H9 (cell line): ENCODE data around the gene RAMAC. TPM values are rescaled to one million over a fixed set of nuclear protein-coding genes. Genes with fewer than 3 reads are reported as not detected.
A peak's percentile ranks its signal among the peaks of the same experiment; 100 is the strongest.

Experiments used
- DNase-seq: peaks from one replicate; pipeline ENCODE4 v3.0.0-alpha.2; 2017
- H2AFZ ChIP-seq: one replicate; pipeline ENCODE4 v1.6.1; 2013; ENCODE audit warnings: mild to moderate bottlenecking, low read length, control low read depth, moderate library complexity
- H2AK5ac ChIP-seq: 2 replicates; pipeline ENCODE4 v1.6.1; 2013; ENCODE audit warnings: low read length, control low read depth, mixed read lengths; ENCODE audit not compliant: insufficient read length
- H2BK120ac ChIP-seq: one replicate; pipeline ENCODE4 v1.6.1; 2013; ENCODE audit warnings: low read depth, mild to moderate bottlenecking, low read length, control low read depth, inconsistent platforms; ENCODE audit not compliant: poor library complexity, severe bottlenecking
- H2BK12ac ChIP-seq: 2 replicates; pipeline ENCODE4 v1.6.1; 2013; ENCODE audit warnings: low read length, control low read depth, mixed read lengths, low read depth; ENCODE audit not compliant: insufficient read length
- H2BK15ac ChIP-seq: 2 replicates; pipeline ENCODE4 v1.6.1; 2013; ENCODE audit warnings: low read depth, low read length, control low read depth
- H2BK20ac ChIP-seq: one replicate; pipeline ENCODE4 v1.6.1; 2013; ENCODE audit warnings: low read depth, mild to moderate bottlenecking, low read length, control low read depth, inconsistent platforms; ENCODE audit not compliant: poor library complexity, severe bottlenecking
- H2BK5ac ChIP-seq: 2 replicates; pipeline ENCODE4 v1.6.1; 2013; ENCODE audit warnings: low read length, control low read depth, mixed read lengths; ENCODE audit not compliant: insufficient read length
- H3K14ac ChIP-seq: 2 replicates; pipeline ENCODE4 v1.6.1; 2013; ENCODE audit warnings: low read length, control low read depth; ENCODE audit not compliant: insufficient read depth
- H3K18ac ChIP-seq: 2 replicates; pipeline ENCODE4 v1.6.1; 2013; ENCODE audit warnings: low read depth, mild to moderate bottlenecking, mixed read lengths, low read length, control low read depth; ENCODE audit not compliant: insufficient read length
- H3K23ac ChIP-seq: 2 replicates; pipeline ENCODE4 v1.6.1; 2013; ENCODE audit warnings: low read length, control low read depth, mixed read lengths, low read depth; ENCODE audit not compliant: insufficient read length
- H3K23me2 ChIP-seq: 2 replicates; pipeline ENCODE4 v1.6.1; 2013; ENCODE audit warnings: low read depth, mild to moderate bottlenecking, mixed read lengths, low read length, control low read depth; ENCODE audit not compliant: insufficient read length, poor library complexity, severe bottlenecking
- H3K27ac ChIP-seq: 2 replicates; pipeline ENCODE4 v1.5.1; 2013; ENCODE audit warnings: low read length, control low read depth, mixed read lengths, low read depth; ENCODE audit not compliant: insufficient read length
- H3K27me3 ChIP-seq: 2 replicates; pipeline ENCODE4 v1.6.1; 2013; ENCODE audit warnings: low read length, control low read depth, inconsistent platforms; ENCODE audit not compliant: insufficient read depth
- H3K4ac ChIP-seq: 2 replicates; pipeline ENCODE4 v1.6.1; 2013; ENCODE audit warnings: low read depth, mild to moderate bottlenecking, control low read depth, inconsistent platforms, low read length, moderate library complexity
- H3K4me1 ChIP-seq: 2 replicates; pipeline ENCODE4 v1.6.1; 2013; ENCODE audit warnings: low read length, control low read depth, inconsistent platforms; ENCODE audit not compliant: insufficient read depth
- H3K4me2 ChIP-seq: 2 replicates; pipeline ENCODE4 v1.6.1; 2013; ENCODE audit warnings: low read length, control low read depth, mixed read lengths; ENCODE audit not compliant: insufficient read length, insufficient read depth
- H3K56ac ChIP-seq: 2 replicates; pipeline ENCODE4 v1.6.1; 2013; ENCODE audit warnings: low read depth, mild to moderate bottlenecking, mixed read lengths, low read length, control low read depth; ENCODE audit not compliant: insufficient read length
- H3K79me1 ChIP-seq: 2 replicates; pipeline ENCODE4 v1.6.1; 2013; ENCODE audit warnings: low read depth, mild to moderate bottlenecking, moderate library complexity, low read length, control low read depth, inconsistent platforms; ENCODE audit not compliant: insufficient read depth, poor library complexity, severe bottlenecking
- H3K79me2 ChIP-seq: 2 replicates; pipeline ENCODE4 v1.6.1; 2013; ENCODE audit warnings: low read length, control low read depth, inconsistent platforms; ENCODE audit not compliant: insufficient read depth
- H3K9ac ChIP-seq: 2 replicates; pipeline ENCODE4 v1.6.1; 2013; ENCODE audit warnings: low read length, control low read depth, mixed read lengths; ENCODE audit not compliant: insufficient read length; ENCODE audit errors: extremely low read depth
- H3K9me3 ChIP-seq: one replicate; pipeline ENCODE4 v1.6.1; 2013; ENCODE audit warnings: low read depth, low read length, inconsistent platforms; ENCODE audit not compliant: control insufficient read depth
- H3T11ph ChIP-seq: one replicate; pipeline ENCODE4 v1.6.1; 2013; ENCODE audit warnings: mild to moderate bottlenecking, low read length, control low read depth, inconsistent platforms
- H4K20me1 ChIP-seq: one replicate; pipeline ENCODE4 v1.6.1; 2013; ENCODE audit not compliant: control insufficient read depth, insufficient read length, insufficient read depth
- H4K5ac ChIP-seq: 2 replicates; pipeline ENCODE4 v1.6.1; 2013; ENCODE audit warnings: low read depth, mild to moderate bottlenecking, mixed read lengths, low read length, control low read depth; ENCODE audit not compliant: insufficient read length
- H4K8ac ChIP-seq: replicated peaks from 2 replicates; pipeline ENCODE4 v1.6.1; 2013; ENCODE audit warnings: low read length, control low read depth, mixed read lengths, low read depth; ENCODE audit not compliant: insufficient read length
- H4K91ac ChIP-seq: 2 replicates; pipeline ENCODE4 v1.6.1; 2013; ENCODE audit warnings: low read depth, mild to moderate bottlenecking, moderate library complexity, mixed read lengths, low read length, control low read depth; ENCODE audit not compliant: insufficient read length
- H3K27ac Mint-ChIP-seq, 3 experiments: 2 replicates in 2 of 3; 3 replicates in 1 of 3; pipeline ENCODE4 v1.8.0; 2020 to 2021; ENCODE audit warnings: mixed read lengths in 3 of 3, mild to moderate bottlenecking in 1 of 3, moderate library complexity in 1 of 3
- H3K27me3 Mint-ChIP-seq: 2 replicates; pipeline ENCODE4 v1.8.0; 2021; ENCODE audit warnings: low read depth, mild to moderate bottlenecking, moderate library complexity, mixed read lengths
- H3K36me3 Mint-ChIP-seq, 3 experiments: 2 replicates in 2 of 3; 3 replicates in 1 of 3; pipeline ENCODE4 v1.8.0; 2020 to 2021; ENCODE audit warnings: low read depth in 3 of 3, mixed read lengths in 3 of 3; ENCODE audit not compliant: insufficient read depth in 1 of 3
- H3K4me1 Mint-ChIP-seq, 2 experiments: 2 replicates each; pipeline ENCODE4 v1.8.0; 2020; ENCODE audit warnings: mixed read lengths in 2 of 2
- H3K4me3 Mint-ChIP-seq, 2 experiments: 2 replicates in 1 of 2; 3 replicates in 1 of 2; pipeline ENCODE4 v1.8.0; 2020 to 2021; ENCODE audit warnings: mild to moderate bottlenecking in 2 of 2, mixed read lengths in 2 of 2, moderate library complexity in 1 of 2
- H3K9me3 Mint-ChIP-seq, 2 experiments: 2 replicates in 1 of 2; 3 replicates in 1 of 2; pipeline ENCODE4 v1.8.0; 2020; ENCODE audit warnings: mild to moderate bottlenecking in 2 of 2, mixed read lengths in 2 of 2, moderate library complexity in 1 of 2
- CTCF ChIP-seq: fragments of 200-600 bp; sonication (generic); conservative IDR thresholded peaks from 3 replicates; pipeline ENCODE4 v1.8.0; 2021; ENCODE audit warnings: antibody characterized with exemption, mild to moderate bottlenecking
- WGBS: extraction: QIAGEN DNeasy Blood & Tissue Kit; methylation state at CpG from one replicate; pipeline ENCODE4 v1.1.7; 2013; ENCODE audit warnings: missing lambda C conversion rate, low lambda C conversion rate, mixed read lengths; ENCODE audit not compliant: insufficient read length; ENCODE audit errors: extremely low coverage; 5-methylcytosine and 5-hydroxymethylcytosine counted together
- total RNA-seq: library from RNA; stranded (reverse); gene quantifications from 2 replicates; pipeline ENCODE4 v1.2.1, GENCODE V29; 2021

The RAMAC gene
- total RNA-seq, 1 experiment from 2014 or later, result 35.8 TPM

- no peaks in the 10 kb centered on the region for H3K23me2 ChIP-seq
- no peak overlapping the region for H2AFZ ChIP-seq
- no peak overlapping the region for H2BK20ac ChIP-seq
- no peak for TF ChIP-seq CTCF
- no peaks in the 10 kb centered on the region for H3K9me3 ChIP-seq
- Mint-ChIP-seq H3K27ac (peak overlapping the region in 2 of 3 experiments; percentile 45 to 62; a peak in 3 of 7 replicates), H3K4me3 (no peak overlapping the region), H3K9me3 (no peaks in the 10 kb centered on the region), H3K4me1 (no peaks in the 10 kb centered on the region), H3K36me3 (peaks cover 38 to 58% (median 51%) of the 10 kb centered on the region in 3 experiments), H3K27me3 (no peaks in the 10 kb centered on the region)
- H3K4ac ChIP-seq, result no peak overlapping the region
- no peaks in the 10 kb centered on the region for H3K4me1 ChIP-seq
- no peak for DNase-seq
- H2AK5ac ChIP-seq, result no peak overlapping the region
- no peak overlapping the region for H3K4me2 ChIP-seq
- no peaks in the 10 kb centered on the region for H3K27me3 ChIP-seq
- no peak overlapping the region for H4K91ac ChIP-seq
- no peak overlapping the region for H3K56ac ChIP-seq
- H2BK12ac ChIP-seq, result no peak overlapping the region
- WGBS, result no CpG with 5 or more reads among the region's 1 CpG
- peaks cover 4% of the 10 kb centered on the region; the same call in 1 of the 2 replicates for H3K79me2 ChIP-seq
- H3K14ac ChIP-seq, result no peak overlapping the region
- no peak overlapping the region for H3K18ac ChIP-seq
- H4K8ac ChIP-seq, result no peak overlapping the region
- H3K27ac ChIP-seq, result no peak overlapping the region
- no peak overlapping the region for H2BK120ac ChIP-seq
- no peak overlapping the region for H3K23ac ChIP-seq
- no peak overlapping the region for H3K9ac ChIP-seq
- no peak overlapping the region for H2BK15ac ChIP-seq
- no peak overlapping the region for H3T11ph ChIP-seq
- H4K20me1 ChIP-seq, result no peaks in the 10 kb centered on the region
- H4K5ac ChIP-seq, result no peak overlapping the region
- H3K79me1 ChIP-seq, result peaks cover 5% of the 10 kb centered on the region
- no peak overlapping the region for H2BK5ac ChIP-seq
Measured at GRCh38 chr15:83039206-83039605, 53.2 kb downstream of the RAMAC start.

Other genes starting within 250 kb of the RAMAC start
- gene FSD2, start 180.1 kb upstream of the RAMAC start, total RNA-seq, result not detected in 2 replicates
- 3.0 and 3.7 TPM in 2 replicates for gene WHAMM, start 176.6 kb upstream of the RAMAC start, total RNA-seq
- gene HOMER2, start 33.5 kb upstream of the RAMAC start, total RNA-seq, result 12.8 and 14.2 TPM in 2 replicates
- gene C15orf40, start 25.4 kb downstream of the RAMAC start, total RNA-seq, result 9.2 and 11.5 TPM in 2 replicates
- 42.7 and 43.3 TPM in 2 replicates for gene BTBD1, start 81.0 kb downstream of the RAMAC start, total RNA-seq
- 0.96 and 0.99 TPM in 2 replicates for gene TM6SF1, start 121.4 kb downstream of the RAMAC start, total RNA-seq
- 120 and 122 TPM in 2 replicates for gene HDGFL3, start 221.6 kb downstream of the RAMAC start, total RNA-seq